DMS79 (cell line): ENCODE measurements around the gene DERA.
A peak's percentile ranks its signal among the peaks of the same experiment; 100 is the strongest.
"Not testable (repeated sequence)": the region's sequence is repeated elsewhere in the genome, so short reads cannot be mapped to it uniquely, and the experiment has no call there.

Source experiments
- DNase-seq: peaks from one replicate; lab custom pipeline; 2025; lab: John Stamatoyannopoulos, UW

The DERA gene

DNA sequence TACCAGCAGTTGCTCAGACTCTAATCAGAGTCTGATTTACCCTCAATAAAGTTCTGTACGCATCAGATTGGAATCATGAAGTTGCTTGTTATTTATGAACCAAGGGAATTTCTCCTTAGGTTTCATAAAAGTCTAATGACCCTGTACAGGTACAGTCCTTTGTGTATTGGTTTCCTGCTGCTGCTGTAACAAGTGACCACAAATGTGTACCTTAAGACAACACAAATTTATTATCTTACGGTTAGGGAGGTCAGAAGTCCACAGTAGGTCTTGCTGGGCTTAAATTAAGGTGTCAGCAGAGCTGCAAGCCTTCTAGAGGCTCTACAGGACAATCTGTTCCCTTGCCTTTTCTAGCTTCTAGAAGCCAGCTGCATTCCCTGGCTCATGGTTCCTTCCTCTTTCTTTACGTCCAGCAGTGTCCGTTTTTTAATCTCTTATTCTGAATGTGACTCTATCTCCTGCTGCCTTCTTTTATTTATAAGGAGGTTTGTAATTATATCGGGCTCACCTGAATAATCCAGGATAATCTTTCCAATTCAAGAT is 6.7 kb upstream of the DERA start:
- no peak for DNase-seq

DNA sequence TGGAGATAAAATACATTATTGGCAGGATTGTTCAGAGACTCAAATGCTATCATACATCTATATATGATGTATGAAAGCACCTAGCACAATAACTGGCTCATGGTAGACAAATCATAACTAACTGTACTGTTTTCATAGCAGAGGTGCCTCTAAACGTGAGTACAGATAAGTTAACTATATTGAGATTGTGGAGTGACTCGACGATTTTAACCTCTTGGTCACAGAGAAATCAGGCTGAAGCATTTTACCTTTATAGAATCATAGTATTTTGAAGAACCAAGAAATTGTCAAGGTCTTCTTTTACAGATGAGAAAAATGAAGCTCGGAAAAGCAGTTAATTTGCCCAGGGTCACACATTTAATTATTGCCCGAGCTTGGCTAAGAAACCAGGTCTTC is 666 bp upstream of the DERA start:
- no peak for DNase-seq

DNA sequence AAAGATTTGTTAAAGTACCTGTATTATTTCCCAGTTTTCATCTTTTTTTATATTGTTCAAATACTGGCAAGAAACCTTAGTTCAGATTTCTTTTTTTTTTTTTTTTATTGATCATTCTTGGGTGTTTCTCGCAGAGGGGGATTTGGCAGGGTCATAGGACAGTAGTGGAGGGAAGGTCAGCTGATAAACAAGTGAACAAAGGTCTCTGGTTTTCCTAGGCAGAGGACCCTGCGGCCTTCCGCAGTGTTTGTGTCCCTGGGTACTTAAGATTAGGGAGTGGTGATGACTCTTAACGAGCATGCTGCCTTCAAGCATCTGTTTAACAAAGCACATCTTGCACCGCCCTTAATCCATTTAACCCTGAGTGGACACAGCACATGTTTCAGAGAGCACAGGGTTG is 799 bp downstream of the DERA start:
- DNase-seq, result not testable (repeated sequence)

DNA sequence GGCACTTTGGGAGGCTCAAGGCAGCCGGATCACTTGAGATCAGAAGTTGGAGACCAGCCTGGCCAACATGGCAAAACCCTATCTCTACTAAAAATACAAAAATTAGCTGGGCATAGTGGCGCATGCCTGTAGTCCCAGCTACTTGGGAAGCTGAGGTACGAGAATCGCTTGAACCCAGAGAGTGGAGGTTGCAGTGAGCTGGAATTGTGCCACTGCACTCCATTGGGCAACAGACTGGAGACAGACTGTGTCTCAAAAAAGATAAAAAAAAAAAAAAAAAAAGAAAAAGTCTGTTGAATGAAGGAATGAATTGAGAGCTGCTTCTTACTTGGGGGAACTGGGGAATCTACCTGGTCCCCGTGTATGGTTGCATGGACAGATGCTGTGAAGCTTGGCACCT is 3.0 kb downstream of the DERA start:
- not testable (repeated sequence) for DNase-seq

DNA sequence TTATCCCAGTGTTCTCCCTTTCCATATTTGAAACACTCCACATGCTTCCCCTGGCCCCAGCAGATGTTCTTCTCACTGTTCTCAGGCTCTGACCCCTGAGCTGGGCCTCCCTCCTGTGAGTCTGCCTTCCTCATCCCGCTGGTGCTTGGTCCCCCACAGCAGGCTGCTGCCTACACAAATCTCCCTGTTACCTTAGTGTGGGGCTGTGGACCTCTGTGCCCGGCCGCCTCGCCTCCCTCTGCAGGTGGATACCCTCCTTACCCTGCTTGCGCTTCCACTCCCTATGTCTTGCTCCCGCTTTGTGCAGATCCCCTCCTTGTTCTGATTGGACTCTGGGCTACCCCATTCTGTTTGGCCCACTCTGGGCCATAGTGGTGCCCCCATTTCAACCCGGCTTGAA is 6.9 kb downstream of the DERA start:
- no peak for DNase-seq

DNA sequence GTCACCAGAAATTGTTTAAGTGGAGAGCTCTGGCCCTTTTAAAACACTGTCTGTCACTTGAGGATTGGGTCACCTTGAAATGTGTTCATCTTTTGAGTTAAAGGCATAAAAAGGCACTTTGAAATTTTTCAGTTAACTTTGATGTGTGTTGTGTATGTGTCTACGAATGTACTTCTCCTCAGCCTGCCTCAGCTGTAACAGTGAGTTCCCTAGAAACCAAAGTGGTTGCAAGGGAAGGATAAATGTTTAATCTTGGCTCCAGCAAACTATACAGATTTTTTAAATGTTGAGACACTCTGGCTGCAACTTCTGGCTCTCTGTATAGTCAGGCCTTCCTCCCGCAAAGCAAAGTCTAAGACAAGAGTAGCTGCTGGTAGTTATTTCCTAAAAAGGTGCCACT is 8.3 kb downstream of the DERA start:
- no peak for DNase-seq

DNA sequence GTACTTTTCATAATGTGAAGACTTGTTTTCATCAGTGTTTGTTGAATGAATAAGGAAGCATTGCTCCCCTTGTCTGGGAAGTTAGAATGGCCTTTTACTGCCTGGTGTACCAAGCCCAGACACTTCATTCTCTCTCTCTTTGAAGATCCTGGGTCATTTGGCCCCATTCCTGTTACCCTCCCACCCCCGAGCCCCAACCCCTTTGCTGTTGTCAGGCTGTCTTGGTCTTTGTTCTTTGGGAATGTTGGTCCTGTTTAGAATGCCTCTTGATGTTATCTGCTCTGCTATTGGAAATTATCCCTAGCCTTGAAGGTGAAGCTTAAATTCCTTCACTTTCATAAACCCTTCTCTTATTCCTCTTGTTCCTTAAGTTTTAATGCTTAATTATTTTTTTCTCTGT is 13.8 kb downstream of the DERA start:
- DNase-seq, result no peak

DNA sequence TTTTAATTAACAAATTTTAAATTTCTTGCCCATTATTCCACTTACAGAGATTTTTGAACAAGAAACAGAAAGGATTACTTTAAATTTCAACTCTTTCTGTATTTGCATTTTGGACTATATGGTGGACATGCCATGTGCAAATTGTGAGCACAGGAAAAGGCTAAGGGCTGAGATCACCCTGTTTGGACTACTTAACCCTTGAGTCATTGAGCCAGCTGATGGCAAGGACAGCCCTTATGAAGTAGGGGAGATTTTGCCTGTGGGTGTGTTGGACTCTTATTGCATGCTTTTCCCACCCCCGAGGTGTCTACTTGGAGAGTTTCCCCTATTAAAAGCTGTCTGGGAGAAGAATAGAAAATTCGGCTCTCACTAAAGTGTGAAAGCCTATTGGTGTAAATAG is 17.2 kb downstream of the DERA start:
- DNase-seq, result no peak

DNA sequence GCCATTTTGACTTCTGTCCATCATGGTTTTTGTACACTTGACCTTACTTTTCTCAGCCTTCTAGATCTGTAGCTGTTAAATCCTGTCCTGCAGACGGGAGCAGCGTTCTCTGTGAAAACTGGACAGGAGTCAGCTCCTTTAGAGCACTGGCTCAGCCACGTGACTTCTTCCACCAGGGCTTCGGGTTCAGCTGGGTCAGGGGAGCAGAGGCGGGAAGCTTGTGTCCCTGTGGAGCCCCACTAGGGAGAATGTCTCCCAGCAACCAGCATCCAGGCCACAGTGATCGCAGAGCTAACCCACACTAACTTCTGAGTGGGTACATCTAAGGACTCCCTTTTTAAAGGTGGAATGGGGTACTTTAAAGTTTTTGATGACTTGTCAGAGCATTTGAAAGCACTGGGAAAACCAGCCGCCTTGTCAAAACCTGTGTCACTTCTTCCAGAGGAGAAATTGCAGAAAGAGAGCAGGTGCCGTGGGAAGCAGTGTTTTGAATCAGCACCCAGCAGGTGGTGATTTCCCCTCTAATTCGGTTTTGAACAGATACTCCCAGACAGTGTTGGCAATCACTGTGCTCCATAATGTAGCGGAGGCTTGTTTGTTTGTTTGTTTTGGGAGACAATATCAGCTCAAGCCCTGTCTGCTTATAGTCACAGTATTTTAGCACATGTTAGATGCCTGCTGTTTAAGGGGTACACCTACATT is 17.9 kb downstream of the DERA start:
- DNase-seq, result no peak

DNA sequence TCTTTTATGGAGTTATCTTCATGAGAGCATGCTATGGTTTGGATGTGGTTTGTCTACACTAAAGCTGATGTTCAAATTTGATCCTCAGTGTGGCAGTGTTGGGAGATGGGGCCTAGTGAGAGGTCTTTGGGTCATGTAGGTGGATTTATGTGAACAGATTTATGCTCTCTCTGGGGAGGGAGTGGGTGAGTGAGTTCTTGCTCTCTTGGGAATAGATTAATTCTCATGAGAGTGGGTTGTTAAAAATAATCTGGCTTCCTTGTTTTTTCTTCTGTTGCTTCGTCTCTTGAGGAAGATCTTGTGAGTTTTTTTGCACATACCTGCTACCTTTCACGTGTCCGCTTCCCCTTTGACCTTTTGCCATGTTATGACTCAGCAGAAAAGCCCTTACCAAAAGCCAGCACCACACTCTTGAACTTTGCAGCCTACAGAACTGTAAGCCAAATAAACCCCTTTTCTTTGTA is 20.5 kb downstream of the DERA start:
- DNase-seq, result no peak

DNA sequence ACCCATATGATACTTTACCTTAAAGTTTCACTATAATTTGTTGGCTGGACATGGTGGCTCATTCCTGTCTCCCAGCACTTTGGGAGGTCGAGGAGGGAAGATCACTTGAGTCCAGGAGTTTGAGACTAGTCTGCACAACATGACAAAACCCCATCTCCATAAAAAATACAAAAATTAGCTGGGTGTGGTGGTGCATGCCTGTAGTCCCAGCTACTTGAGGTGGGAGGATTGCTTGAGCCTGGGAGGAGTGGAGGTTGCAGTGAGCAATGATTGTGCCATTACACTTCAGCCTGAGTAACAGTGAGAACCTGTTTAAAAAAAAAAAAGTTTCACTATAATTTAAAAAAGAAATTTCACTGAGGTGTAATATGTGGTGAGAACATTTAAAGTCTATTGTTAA is 21.2 kb downstream of the DERA start:
- DNase-seq, result no peak

DNA sequence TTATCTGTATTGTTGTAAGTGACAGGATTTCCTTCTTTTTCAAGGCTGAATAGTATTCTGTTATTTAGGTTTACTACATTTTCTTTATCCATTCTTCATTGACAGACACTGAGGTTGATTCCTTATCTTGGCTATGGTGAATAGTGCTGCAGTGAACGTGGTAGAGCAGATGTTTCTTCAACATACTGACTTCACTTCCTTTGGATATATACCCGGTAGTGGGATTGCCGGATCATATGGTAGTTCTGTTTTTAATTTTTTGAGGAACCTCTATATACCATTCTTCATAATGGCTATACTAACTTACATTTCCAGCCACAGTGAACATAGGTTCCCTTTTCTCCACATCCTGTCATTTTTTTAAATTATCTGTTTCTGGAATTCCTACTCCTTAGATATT is 21.8 kb downstream of the DERA start:
- no peak for DNase-seq

DNA sequence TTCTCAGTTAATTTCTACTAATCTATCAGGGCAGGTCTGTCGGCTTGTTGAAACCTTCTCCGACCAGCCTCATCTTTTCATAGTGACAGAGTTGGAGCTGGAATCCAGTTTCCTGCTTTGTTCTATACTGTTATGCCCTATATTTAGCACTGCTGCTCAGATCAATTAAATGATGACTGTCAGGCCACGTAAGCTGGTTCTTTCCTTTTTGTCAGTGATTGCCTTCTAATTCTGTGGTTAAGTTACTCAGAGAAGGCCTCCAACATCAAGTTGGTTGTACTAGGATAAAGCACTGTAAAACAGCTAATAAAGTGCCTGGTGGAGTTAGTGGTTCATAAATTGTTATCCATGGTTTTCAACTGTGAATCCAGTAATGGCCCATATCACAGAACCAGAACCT is 22.6 kb downstream of the DERA start:
- no peak for DNase-seq

DNA sequence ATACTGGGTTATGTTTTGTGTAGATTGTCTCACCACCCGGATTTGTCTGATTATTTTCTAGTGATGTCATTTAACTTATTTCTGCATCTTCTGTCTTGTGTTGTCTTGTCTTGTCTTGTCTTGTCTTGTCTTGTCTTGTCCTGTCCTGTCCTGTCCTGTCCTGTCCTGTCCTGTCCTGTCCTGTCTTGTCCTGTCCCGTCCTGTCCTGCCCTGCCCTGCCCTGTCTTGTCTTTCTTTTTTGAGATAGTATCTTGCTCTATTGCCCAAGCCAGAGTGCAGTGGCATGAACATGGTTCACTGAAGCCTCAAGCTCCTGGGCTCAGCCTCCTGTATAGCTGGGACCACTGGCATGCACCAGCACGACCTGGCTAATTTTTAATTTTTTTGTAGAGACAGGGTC is 25.6 kb downstream of the DERA start:
- no peak for DNase-seq

DNA sequence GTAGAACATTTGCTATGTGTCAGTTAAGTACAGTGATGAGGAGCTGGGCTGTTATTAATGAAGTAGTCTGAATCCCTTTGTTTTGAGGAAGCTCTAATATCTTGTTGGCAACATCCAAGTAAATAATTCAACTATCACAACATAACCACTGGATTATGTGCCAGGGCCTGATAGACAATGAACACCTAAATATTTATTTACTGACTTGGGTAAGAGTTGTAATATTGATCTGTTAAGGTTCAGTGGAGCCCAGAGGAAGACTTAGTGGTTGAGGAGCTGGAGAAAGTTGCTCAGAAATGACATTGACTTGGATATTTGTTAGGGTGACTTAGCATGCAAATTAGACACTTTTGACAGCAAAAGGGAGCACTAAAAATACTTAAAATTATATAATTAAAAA is 26.8 kb downstream of the DERA start:
- DNase-seq, result no peak

DNA sequence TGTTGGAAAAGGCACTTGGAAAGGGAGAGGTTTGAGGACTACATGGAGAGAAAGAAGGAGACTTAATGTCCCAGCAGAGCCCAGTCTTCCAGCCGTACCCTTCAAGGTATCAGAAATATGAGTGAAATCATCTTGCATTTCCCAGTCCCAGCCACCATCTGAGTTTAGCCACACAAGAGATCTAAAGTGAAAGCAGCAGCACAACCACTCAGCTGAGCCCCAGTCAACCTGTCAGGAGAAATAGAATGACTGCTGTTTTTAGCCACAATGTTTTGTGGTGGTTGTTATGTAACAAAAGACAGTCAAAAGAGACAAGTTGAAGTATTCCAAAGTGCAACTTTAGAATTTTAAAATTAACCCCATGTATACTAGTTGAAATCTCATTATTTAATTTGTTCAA is 28.0 kb downstream of the DERA start:
- DNase-seq, result no peak

DNA sequence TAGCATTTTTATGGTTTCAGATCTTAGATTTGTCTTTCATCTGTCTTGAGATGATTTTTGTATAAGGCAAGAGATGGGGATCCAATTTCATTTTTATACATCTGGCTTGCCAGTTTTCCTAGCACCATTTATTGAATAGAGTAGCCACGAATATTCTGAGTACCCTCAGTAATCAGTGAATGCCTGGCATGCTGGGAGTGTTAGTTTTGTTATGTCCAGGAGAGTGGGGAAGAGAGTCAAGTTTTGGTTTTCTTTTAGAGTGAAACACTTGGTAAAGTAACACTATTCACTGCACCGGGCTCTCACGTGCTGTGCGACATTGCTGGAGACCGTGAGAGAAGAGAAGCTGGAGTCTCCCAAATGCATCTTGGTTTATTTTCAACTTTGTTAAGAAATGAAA is 31.3 kb downstream of the DERA start:
- no peak for DNase-seq

DNA sequence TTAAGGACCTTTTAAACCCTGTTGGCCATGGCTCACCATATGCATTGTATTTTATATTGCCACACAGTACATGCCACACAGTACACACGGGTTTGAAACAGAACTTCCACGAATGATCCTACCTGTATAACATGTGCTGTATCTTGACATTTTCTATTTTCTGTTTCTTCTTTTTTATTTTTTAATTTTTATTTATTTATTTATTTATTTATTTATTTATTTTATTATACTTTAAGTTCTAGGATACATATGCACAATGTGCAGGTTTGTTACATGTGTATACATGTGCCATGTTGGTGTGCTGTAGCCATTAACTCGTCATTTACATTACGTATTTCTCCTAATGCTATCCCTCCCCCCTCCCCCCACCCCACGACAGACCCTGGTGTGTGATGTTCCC is 32.4 kb downstream of the DERA start:
- not testable (repeated sequence) for DNase-seq

DNA sequence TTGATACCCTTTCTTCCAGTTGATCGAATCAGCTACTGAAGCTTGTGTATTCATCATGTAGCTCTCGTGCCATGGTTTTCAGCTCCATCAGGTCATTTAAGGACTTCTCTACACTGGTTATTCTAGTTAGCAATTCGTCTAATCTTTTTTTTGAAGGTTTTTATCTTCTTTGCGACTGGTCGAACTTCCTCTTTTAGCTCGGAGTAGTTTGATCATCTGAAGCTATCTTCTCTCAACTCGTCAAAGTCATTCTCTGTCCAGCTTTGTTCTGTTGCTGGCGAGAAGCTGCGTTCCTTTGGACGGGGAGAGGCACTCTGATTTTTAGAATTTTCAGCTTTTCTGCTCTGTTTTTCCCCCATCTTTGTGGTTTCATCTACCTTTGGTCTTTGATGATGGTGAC is 37.3 kb downstream of the DERA start:
- DNase-seq, result not testable (repeated sequence)

DNA sequence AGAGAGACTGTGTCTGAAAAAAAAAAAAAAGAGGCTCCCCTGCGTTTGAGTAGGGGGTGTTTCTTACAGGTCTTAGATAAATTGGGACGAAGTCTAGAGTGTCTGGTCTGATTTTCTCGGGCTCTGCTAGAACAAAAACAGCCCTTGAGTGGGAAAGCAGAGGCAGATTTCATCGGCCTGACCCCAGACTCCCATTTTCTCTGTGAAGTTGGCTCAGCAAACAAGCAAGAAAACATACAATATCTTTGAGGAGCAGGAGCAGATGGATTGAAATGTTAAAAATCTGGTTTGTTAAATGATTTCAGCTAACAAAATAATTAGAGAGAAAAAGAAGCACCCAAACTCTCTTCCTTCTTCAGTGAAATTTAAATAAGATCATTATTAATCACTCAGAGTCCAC is 44.1 kb downstream of the DERA start:
- no peak for DNase-seq

DNA sequence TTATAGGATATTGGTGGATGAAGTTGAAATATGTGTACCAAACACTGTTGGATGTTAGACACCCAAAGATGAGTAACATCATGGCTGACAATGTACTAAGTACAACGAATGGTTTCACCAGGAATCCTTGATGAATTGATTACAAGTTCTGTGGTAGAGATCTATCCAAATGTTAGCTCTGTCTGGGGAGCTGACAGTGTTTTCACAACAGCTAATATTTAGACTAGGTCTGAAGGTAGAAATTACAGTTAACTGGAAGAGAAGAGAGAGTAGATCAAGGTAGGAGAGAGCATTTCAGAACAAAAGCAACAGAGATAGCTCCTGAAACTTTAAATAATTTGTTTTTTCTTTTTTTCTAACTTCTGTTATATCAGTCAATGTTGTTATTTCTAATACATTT is 44.9 kb downstream of the DERA start:
- DNase-seq, result no peak

DNA sequence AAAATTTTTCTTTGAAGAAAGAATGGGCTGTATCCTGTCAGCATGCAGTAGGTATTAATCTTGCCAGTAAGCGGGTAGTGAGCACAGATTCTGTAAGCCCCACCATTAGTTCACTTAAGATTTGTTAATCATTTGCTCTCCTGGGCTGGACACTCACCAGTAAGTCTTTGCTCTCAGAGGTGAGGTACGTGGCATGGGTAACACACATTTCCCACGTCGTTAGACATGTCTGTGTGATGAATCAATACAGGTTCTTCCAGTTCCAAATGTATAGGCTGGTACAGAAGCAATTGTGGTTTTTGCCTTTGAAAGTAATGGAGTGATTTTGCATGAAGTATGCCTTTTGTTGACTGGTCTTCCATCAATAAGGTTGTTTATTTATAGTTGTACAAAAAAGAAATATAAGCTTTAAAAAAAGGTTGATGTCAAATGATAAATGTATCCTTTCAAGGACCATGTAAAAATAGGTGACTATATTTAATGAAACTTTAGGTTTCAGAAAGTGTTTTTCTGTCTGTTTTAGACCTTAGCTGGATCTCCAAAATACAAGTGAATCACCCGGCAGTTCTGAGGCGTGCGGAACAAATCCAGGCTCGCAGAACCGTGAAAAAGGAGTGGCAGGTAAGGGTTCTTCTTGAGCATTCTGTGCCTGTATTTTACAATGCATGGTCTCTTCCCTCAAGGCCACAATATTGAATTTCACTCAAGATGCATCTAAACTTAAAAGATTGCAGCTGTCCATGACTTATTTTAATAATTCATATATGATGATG is 45.5 kb downstream of the DERA start:
- DNase-seq, result peak; percentile 72

DNA sequence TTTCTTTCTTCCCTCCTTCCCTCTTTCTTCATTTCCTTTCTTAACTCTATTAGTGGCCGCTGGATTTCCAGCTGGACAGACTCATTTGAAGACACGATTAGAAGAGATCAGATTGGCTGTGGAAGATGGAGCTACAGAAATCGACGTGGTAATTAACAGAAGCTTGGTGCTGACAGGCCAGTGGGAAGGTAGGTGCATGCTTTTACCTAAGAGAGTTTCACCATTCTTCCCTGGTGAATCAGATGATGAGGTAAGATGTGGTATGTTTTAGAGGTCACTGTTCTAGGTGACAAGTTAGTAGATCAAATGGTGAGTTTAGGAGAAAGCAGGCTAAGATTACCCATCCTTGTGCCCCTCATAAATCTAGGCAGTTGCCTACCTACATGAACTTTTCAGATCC is 51.6 kb downstream of the DERA start:
- no peak for DNase-seq

DNA sequence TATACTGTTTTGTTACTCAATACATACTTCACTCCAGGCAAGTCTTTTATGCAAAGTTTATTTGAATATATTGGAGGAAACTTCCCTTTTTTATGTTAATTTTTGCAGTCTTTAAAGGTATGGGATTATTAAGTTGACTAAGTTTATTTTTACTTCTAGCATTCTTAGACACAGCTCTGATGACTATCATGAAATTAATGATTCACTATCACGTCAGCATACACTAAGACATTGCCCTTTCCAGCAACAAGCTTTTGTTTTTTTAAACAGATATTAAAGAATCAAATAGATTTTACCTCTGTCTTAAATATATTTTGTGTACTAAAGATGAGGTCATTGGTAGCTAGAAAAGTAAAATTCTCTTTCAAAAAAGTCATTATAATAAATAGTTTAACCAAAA is 52.1 kb downstream of the DERA start:
- DNase-seq, result no peak
